Activated CD4-positive, CD25-positive, alpha-beta regulatory T cell treated with anti-CD3 and anti-CD28 coated beads, Interleukin-2, amount 50 U/mL, for 72 hours (primary cell): ENCODE data around the gene DPT.

ENCODE experiments used
- DNase-seq: peaks from one replicate; pipeline ENCODE4 v3.0.0; 2021

The DPT gene

GRCh38 chr1:168697356-168698126 is 31.5 kb downstream of the DPT start:
- no peak for DNase-seq

GRCh38 chr1:168696125-168696760 is 32.8 kb downstream of the DPT start:
- DNase-seq: no peak

DNA sequence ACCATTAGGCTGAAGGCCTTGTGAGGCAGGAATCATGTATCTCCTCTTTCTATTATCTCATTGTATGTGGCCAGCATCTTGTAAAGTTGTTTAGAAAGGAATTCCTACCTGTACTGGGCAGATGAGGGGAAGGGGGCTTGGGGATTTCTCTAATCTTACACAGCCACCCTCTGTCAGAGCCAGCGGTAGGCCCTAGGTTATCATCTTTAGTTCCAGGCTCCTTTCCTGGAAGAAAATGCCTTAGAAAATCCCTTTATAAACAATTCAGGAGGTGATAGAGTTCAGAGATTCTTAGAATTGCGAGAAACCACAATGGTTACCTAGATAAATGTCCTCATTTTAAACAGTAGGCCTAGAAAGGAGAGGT is 35.2 kb downstream of the DPT start:
- DNase-seq: no peak

DNA sequence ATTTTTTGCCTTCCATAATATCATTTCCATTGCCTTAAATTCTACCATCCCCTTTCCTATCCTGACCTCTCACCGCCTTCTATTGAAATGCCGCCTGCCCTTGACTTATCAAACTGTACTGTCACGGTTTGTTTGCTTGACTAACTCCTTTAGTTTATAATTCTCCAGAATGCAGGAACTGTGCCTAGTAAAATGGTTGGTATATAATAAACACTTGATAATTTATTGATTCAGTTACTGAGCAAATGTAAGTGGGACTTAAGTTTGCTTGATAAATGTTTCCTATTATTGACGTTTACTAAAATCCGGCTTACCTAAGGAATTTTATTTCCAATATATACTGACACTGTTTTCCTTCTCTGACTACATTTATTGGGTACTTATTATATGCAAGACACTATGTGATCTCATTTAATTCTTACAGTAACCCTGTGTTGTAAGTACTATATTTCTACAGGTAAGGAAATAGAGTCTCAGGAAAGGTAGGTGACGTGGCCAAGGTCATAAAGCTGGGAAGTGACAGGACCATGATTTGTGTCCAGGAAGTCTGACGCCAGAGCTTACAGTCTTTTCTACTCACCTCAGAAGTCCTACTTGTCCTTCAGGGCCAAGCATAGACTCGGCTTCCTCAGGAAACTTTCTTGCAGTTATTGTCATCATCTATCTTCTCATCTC is 35.7 kb downstream of the DPT start:
- no peak for DNase-seq

DNA sequence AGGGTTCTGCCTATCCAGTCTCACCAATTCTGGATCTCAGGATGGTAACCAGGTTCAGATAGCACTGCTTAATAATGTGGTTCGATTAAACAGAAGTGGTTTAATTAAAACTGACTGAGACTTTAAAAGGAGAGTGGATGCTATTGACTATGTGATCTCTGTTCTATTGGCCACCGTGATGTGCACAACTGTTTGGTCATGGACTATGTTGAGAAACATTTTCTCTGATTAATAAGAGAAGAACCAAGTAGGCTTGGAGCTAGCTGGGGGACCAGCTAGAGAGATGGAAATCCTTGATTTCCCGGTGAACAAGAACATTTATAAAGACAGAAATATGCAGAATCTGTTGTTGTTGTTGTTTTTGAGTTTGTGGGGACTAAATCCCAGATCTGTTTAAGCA is 36.5 kb downstream of the DPT start:
- DNase-seq: no peak

DNA sequence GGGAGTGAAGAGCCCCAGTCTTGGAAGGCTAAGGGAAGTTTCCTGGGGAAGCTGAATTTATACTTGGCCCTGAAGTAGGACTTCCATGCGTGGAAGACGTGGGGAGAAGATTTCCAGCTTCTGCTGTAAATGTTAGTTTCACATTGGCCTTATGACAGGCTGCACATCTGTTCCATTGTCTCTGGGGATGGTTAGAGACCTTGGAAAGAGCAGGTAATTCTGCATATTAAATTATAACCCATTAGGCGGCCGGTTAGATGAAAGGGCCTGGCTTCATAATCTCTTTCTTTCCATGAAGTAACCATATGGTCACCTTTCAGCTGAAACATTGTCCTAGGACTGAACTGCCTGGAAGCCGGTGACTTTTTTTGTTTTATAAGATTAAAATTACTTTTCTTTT is 37.5 kb downstream of the DPT start:
- DNase-seq: no peak

- no peak for DNase-seq
Observed at GRCh38 chr1:168689726-168690602, 39.0 kb downstream of the DPT start.

GRCh38 chr1:168689327-168689657 is 39.7 kb downstream of the DPT start:
- no peak for DNase-seq

GRCh38 chr1:168688644-168689326 is 40.2 kb downstream of the DPT start:
- no peak for DNase-seq

DNA sequence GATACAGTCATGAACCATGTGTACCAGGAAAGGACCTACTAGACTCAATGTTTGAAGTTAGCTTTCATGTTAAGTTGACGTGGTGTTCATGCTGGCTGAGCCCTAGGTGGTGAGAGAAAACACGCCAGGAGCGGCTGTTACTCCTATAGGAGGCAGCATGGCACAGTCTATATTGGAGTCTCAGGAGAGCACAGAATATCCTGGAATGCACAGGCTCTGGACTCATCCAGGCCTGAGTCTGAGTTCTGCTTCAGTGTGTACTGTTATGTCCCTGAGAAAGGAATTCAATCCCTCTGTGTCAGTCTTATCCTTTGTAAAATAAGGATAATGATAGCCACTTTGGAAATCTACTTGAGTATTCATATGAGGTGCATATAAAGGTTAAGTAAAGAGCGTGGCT is 41.2 kb downstream of the DPT start:
- no peak for DNase-seq

GRCh38 chr1:168686666-168687065 is 42.3 kb downstream of the DPT start:
- DNase-seq: no peak

DNA sequence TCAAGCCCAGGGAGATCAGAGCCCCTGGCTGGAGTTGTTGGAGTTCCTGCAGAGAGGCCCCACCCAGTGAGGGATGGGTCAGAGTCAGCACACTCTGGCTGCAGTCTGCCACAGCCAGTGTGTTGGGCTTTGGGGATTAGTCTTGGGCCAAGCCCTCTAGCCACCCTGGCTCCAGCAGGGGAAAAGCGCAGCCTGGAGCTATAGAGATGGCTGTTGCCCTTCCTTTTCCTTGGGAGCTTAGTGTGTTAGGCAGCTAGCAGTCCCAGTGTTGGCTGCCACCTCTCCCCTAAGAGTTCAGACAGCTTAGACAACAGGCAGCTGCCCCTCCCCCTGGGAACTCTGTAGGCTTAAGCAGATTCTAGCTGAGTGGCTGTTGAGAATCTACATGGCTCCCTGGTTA is 45.1 kb downstream of the DPT start:
- DNase-seq: no peak

DNA sequence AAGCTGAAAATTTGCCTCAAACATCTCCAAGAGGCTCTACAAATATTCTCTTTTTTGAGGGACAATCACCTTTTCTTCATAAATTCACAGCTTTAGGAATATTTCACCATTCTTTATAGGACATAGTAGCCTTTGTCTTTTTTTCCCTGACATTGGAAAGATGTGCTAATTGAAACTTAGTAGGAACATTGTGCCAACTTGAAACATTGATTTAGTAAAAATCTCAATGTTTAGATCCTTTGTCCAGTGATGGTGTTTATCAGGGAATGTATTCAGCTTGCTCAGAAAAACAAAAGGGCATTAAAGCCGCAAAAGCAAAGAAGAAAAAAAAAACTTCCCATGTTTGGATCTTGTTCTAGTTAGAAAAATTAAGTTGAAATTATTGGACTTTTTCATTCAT is 52.1 kb downstream of the DPT start:
- DNase-seq: no peak

- no peak for DNase-seq
Observed at GRCh38 chr1:168676029-168676812, 52.8 kb downstream of the DPT start.

GRCh38 chr1:168673974-168674683 is 54.9 kb downstream of the DPT start:
- DNase-seq: no peak

GRCh38 chr1:168672278-168672677 is 56.7 kb downstream of the DPT start:
- DNase-seq: no peak

GRCh38 chr1:168671782-168672181 is 57.2 kb downstream of the DPT start:
- no peak for DNase-seq

DNA sequence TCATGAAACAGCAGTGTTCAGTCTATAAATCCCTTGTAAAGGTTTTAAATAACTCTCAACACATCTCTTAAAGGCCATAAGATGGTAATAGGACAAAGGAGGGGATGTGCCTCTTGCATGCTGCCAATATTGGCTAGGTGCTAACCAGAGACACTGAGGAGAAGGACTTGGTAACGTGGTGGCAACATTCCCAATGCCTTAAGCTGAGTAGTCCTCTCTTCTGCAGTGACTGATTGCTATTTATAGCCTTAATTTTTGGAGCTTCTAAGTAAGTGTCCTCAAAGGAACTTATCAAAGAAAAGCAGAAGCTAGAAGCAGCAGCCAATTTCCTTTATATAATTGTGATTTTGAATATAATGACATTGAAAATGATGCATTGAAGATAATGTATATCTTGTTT is 63.0 kb downstream of the DPT start:
- DNase-seq: no peak

DNA sequence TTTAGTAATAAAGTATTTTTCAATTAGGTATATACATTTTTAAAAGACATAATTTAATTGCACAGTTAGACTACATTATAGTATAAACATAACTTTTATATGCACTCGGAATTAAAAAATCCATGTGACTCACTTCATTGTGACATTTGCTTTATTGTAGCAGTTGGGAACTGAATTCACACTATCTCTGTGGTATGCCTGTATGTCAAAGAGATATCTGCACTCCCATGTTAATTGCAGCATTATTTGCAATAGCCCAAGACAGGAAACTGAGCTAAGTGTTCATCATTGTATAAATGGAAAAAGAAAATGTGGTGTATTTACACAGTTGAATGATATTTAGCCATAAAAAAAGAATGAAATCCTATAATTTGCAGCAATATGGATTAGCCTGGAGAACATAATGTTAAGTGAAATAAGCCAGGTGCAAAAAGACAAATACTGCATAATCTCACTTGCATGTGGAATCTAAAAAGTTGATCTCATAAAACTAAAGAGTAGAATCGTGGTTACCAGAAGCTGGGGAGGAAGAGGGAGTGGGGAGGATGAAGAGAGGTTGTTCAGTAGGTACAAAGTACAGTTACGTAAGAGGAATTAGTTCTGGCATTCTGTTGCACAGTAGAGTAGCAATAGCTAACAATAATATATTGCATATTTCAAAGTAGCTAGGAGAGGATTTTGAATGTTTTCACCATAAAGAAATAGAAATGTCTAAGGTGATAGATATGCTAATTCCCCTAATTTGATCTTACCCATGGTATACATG is 64.8 kb downstream of the DPT start:
- DNase-seq: no peak

- no peak for DNase-seq
Observed at GRCh38 chr1:168656485-168656884, 72.5 kb downstream of the DPT start.
